Uterus (tissue), 4 donors: Measurements from ENCODE around the gene ZMYND12. TPM values are rescaled to one million over a fixed set of nuclear protein-coding genes. Genes with fewer than 3 reads are reported as not detected.
A peak's percentile ranks its signal among the peaks of the same experiment; 100 is the strongest.

Source experiments
- DNase-seq, 2 donors: peaks; one replicate each; pipeline ENCODE4 v3.0.0-alpha.2; 2019 to 2020
- H3K27ac ChIP-seq, 2 donors: fragments of 200-600 bp; sonication (generic); 1 replicate in 1 of 2; 2 replicates in 1 of 2; pipeline ENCODE4 v1.5.1; 2016 to 2018
- H3K27me3 ChIP-seq, 2 donors: fragments of 200-600 bp; sonication (generic); one replicate each; pipeline ENCODE4 v1.5.1; 2018 to 2019; ENCODE audit warnings: control low read depth in 1 of 2
- H3K36me3 ChIP-seq, 2 donors: fragments of 200-600 bp; sonication (generic); one replicate each; pipeline ENCODE4 v1.5.1; 2019; ENCODE audit warnings: control low read depth in 1 of 2
- H3K4me1 ChIP-seq, 2 donors: fragments of 200-600 bp; sonication (generic); one replicate each; pipeline ENCODE4 v1.5.1; 2018 to 2019; ENCODE audit warnings: control low read depth in 1 of 2
- H3K4me3 ChIP-seq, 2 donors: fragments of 200-600 bp; sonication (generic); 1 replicate in 1 of 2; 2 replicates in 1 of 2; pipeline ENCODE4 v1.5.1; 2018 to 2019; ENCODE audit warnings: mild to moderate bottlenecking in 1 of 2
- H3K9me3 ChIP-seq, 2 donors: fragments of 200-600 bp; sonication (generic); one replicate each; pipeline ENCODE4 v1.5.1; 2019; ENCODE audit warnings: control low read depth in 1 of 2
- POLR2A ChIP-seq, 2 donors: fragments of 450-650 bp; IDR thresholded peaks; one replicate each; pipeline ENCODE4 v1.6.1; 2016; ENCODE audit warnings: antibody characterized with exemption in 2 of 2, mild to moderate bottlenecking in 1 of 2, moderate library complexity in 1 of 2
- intact Hi-C: fragments of 100-400 bp; cut with DNase I; formaldehyde crosslinking; loops from one replicate; pipeline ENCODE4 v1.15.1; 2023; ENCODE audit warnings: low total_unique reads
- total RNA-seq, 4 donors: library from RNA; depleted of rRNA in 3 of 4; stranded (reverse); fragments of >200 nt in 3 of 4; gene quantifications; one replicate each; pipeline versions ENCODE4 v1.1.0 to v1.2.4, GENCODE V29; 2014 to 2023
- TF ChIP-seq, protein P1 (sequence below), 4 experiments: fragments of 200-600 bp in 2 of 4; fragments of 450-650 bp in 2 of 4; sonication (generic) in 2 of 4; IDR thresholded peaks; one replicate each; pipeline ENCODE4 v1.5.1; 2016 to 2019; ENCODE audit warnings: antibody characterized with exemption in 4 of 4, mild to moderate bottlenecking in 2 of 4, moderate library complexity in 1 of 4
- donor health status: DM: yes; HTN: yes; CAD: no.

The ZMYND12 gene
- total RNA-seq, 4 donors from 2014 or later = 0.59 to 5.7 TPM; not detected in 2

DNA sequence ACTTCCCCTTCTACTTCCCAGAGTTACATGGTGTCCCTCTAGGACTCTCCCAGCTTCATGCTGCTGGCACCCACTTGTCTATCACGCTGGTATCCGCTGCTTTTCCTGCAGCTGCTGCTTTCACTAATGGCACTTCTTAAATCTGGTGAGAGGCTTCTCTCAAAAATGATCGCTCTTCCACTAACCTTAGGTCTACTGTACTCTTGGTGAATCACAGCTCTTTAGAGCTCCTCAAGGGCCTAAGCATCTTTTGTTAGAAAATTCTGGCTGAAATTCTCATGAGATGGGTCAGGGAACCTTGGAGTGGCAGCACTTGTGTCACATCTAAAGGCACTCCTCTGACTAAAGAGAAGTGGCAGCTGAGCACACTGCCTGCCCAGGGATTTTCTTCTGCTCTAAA, 32.1 kb downstream of the ZMYND12 start:
- peaks cover 4 to 6% of the 10 kb centered on the region in 2 donors for H3K4me1 ChIP-seq
- H3K4me3 ChIP-seq = no peak overlapping the region
- H3K36me3 ChIP-seq = peaks cover 0 to 3% of the 10 kb centered on the region in 2 donors
- no peak overlapping the region for H3K27ac ChIP-seq
- no peak for DNase-seq
- intact Hi-C loops = no loop called here
- H3K9me3 ChIP-seq = no peaks in the 10 kb centered on the region
- TF ChIP-seq POLR2A (IDR thresholded peaks at IDR 0.05) = no peak
- TF ChIP-seq, protein P1, sequence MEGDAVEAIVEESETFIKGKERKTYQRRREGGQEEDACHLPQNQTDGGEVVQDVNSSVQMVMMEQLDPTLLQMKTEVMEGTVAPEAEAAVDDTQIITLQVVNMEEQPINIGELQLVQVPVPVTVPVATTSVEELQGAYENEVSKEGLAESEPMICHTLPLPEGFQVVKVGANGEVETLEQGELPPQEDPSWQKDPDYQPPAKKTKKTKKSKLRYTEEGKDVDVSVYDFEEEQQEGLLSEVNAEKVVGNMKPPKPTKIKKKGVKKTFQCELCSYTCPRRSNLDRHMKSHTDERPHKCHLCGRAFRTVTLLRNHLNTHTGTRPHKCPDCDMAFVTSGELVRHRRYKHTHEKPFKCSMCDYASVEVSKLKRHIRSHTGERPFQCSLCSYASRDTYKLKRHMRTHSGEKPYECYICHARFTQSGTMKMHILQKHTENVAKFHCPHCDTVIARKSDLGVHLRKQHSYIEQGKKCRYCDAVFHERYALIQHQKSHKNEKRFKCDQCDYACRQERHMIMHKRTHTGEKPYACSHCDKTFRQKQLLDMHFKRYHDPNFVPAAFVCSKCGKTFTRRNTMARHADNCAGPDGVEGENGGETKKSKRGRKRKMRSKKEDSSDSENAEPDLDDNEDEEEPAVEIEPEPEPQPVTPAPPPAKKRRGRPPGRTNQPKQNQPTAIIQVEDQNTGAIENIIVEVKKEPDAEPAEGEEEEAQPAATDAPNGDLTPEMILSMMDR (IDR thresholded peaks at IDR 0.05) = no peak
- H3K27me3 ChIP-seq = no peaks in the 10 kb centered on the region

DNA sequence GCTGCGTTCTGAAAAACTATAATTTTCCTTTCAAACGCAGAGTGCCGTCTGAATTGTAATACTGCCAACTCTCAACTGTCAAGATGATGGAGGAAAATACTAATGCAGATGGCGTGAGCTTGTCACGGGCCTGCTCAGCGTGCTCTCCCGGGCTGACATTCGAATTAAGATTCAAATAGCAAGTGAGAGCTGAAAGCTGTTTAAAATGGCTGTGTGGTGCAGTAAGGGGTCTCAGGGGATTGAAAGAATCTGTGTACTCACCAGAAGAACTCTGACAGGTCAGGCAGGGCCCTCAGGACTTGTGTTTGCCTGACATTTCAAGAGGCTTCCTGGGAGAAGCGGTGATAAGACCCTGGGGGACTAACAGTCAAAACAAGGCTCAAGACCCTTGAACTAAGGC, 33.1 kb downstream of the ZMYND12 start:
- no peak for DNase-seq
- no peaks in the 10 kb centered on the region for H3K27me3 ChIP-seq
- H3K27ac ChIP-seq = no peak overlapping the region
- H3K4me3 ChIP-seq = no peak overlapping the region
- no peaks in the 10 kb centered on the region for H3K9me3 ChIP-seq
- H3K4me1 ChIP-seq = peaks cover 4 to 6% of the 10 kb centered on the region in 2 donors
- H3K36me3 ChIP-seq = no peaks in the 10 kb centered on the region
- TF ChIP-seq, protein P1 (IDR thresholded peaks at IDR 0.05) = no peak
- no peak for TF ChIP-seq POLR2A (IDR thresholded peaks at IDR 0.05)
- intact Hi-C loops = no loop called here

DNA sequence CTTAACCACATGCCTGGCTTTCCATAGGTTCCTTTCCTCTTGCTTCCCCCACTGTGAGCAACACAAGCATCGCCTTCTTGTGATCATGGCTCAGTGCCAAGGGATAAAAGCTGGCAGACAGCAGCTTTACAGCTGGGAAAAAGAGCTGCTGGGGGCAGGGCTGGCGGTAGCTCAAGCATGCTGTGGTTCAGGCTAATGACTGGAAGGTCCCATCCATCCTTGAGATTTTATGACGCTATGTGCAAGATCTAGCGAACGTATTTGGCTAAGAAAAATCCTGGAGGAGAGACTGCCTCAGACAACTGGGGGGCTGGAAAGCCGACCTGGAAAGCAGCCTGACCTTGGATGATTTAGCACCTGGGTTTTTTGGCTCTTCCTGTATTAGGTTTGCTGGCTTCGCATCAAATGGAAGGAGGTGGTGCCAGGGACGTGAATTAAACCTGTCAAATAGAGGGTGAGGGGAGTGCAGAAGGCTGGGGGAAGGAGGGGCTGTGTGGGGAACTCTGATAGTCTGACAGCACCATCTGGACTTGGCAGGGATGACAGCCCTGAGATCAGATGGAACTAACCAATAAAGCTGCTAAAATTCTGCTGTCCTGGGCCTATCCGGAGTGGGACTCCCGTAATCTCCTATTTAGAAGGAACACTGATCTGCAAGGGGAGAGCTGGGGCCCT, 34.8 kb downstream of the ZMYND12 start:
- peaks cover 4 to 6% of the 10 kb centered on the region in 2 donors for H3K4me1 ChIP-seq
- peak overlapping the region in 1 of 2 donors; percentile 33 for H3K27ac ChIP-seq
- peak; percentile 86 to 87 for DNase-seq
- intact Hi-C loops = no loop called here
- H3K36me3 ChIP-seq = no peaks in the 10 kb centered on the region
- H3K9me3 ChIP-seq = no peaks in the 10 kb centered on the region
- H3K27me3 ChIP-seq = no peaks in the 10 kb centered on the region
- no peak overlapping the region for H3K4me3 ChIP-seq
- TF ChIP-seq POLR2A (IDR thresholded peaks at IDR 0.05) = no peak
- TF ChIP-seq, protein P1 (IDR thresholded peaks at IDR 0.05) = no peak

DNA sequence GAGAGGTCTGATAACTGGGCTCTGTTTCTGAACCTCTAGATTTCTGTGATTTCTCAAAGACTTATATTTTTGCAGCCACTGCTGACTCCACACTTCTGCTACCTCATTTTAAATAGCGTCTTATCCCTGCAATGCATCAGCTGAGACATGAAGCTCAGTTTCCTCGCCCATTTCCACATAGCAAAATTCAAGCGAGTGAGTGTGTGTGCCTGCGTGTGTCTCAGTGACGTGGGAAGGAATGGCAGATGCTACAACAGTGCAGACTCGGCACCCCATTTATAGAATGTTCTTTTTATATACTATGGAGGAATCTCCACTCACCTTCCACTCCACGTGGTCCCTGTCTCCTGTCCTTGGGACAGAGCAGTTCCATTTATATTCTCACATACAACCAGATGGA, 35.7 kb downstream of the ZMYND12 start:
- H3K27ac ChIP-seq = no peak overlapping the region
- intact Hi-C loops = no loop called here
- TF ChIP-seq POLR2A (IDR thresholded peaks at IDR 0.05) = no peak
- TF ChIP-seq, protein P1 (IDR thresholded peaks at IDR 0.05) = no peak
- H3K4me1 ChIP-seq = peaks cover 4 to 6% of the 10 kb centered on the region in 2 donors
- H3K27me3 ChIP-seq = no peaks in the 10 kb centered on the region
- no peaks in the 10 kb centered on the region for H3K9me3 ChIP-seq
- no peaks in the 10 kb centered on the region for H3K36me3 ChIP-seq
- no peak for DNase-seq
- no peak overlapping the region for H3K4me3 ChIP-seq

DNA sequence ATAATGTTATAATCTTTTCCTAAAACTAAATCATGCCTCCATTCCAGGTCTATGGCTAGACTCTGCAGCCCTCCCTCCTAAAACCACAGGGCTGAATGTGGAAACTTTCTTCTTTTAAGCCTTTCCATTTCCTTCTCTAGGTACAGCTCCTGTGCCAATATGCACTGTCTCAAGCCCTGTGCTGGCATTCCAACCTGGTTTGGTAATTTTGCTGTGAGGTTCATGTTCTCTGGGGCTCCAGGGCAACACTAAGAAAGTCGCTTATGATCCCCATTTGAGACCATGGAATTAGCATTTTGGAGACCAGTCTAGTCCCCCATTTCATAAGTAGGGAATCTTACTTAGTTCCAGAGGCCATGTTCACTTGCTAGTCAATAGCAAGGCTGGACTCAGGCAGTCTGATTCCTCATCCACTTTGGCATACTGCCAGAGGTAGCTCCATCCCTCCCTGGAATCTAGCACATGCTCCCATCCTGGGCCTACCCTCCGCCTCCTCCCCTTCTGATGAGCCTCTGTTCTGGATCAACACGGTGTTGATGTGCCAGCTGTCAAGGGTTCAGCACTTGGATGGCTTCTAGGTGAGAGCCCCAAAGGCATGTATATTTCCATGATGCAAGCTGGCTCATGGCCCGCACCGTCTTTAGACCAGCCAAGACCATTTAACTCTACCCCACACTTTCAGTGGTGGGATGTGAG, 36.5 kb downstream of the ZMYND12 start:
- TF ChIP-seq, protein P1 (IDR thresholded peaks at IDR 0.05) = no peak
- TF ChIP-seq POLR2A (IDR thresholded peaks at IDR 0.05) = no peak
- DNase-seq = peak; percentile 73 to 79
- Histone ChIP-seq H3K4me3 (no peak overlapping the region), H3K36me3 (no peaks in the 10 kb centered on the region), H3K9me3 (no peaks in the 10 kb centered on the region), H3K27ac (peak overlapping the region in 1 of 2 donors; percentile 11), H3K27me3 (no peaks in the 10 kb centered on the region), H3K4me1 (peaks cover 4 to 6% of the 10 kb centered on the region in 2 donors)
- intact Hi-C loops = no loop called here
